Right hindlimb (tissue), 1 donor: ENCODE data around the gene DUSP15.
"Not testable (repeated sequence)": the region's sequence is repeated elsewhere in the genome, so short reads cannot be mapped to it uniquely, and the experiment has no call there.

Experiments
- DNase-seq: peaks from one replicate; pipeline ENCODE4 v3.0.0-alpha.2; 2018

DUSP15 gene

GRCh38 chr20:31869942-31870725, at the start of gene DUSP15, which contains the start of gene TTLL9:
Gene DUSP15, minus strand, starts transcription at chr20:31870527. Its CDS starts 190 bp downstream, at chr20:31870337.
Gene TTLL9, plus strand, starts transcription at chr20:31870634. Its CDS starts 493 bp downstream, at chr20:31871127.
- DNase-seq = peak; percentile 56

- DNase-seq = no peak
These were observed 49.3 kb upstream of the DUSP15 start for GRCh38 chr20:31919410-31920155.

- no peak for DNase-seq
These were observed 48.3 kb upstream of the DUSP15 start for GRCh38 chr20:31918466-31919105.

GRCh38 chr20:31917962-31918412, 47.7 kb upstream of the DUSP15 start:
- DNase-seq = not testable (repeated sequence)

- DNase-seq = no peak
These were observed 46.4 kb upstream of the DUSP15 start for GRCh38 chr20:31916708-31917107.

GRCh38 chr20:31915491-31916280, 45.4 kb upstream of the DUSP15 start:
- DNase-seq = no peak

GRCh38 chr20:31914170-31914569, 43.8 kb upstream of the DUSP15 start:
- no peak for DNase-seq

DNA sequence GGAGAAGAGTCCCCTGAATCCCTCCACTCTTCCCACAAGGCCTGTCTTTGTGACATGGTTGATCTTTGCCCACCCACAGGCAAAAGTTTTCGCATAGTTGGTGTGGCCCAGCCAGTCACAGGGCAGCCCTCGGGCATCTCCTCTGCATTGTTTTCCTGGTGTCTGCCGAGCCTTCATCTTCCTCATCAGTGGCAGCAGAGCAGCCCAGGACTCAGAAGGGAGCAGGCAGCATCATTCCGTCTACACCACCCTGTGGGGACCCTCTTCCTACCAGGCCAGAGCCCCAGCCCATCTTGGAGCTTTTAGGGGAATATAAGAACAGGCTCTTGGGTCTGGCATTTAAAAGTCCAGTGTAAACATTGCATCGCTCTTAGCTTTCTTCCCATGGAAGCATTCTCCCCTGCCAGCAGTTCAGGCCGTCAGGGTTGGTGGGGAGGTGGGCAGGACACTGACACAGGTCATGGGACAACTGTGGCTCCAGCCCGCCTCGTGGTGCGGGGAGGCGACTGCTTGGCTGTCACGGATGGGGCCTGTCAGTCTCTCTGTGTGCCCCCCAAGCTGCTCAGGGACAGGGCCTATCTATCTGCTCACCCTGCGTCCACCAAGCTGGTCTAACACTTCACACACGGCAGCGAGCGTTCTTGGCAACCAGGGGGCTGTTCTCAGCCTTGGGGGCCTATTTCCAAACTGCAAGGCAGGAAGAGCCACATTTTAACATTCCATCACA, 43.3 kb upstream of the DUSP15 start:
- DNase-seq = no peak

GRCh38 chr20:31910071-31910803, 39.9 kb upstream of the DUSP15 start:
- DNase-seq = no peak

GRCh38 chr20:31909253-31910070, 39.1 kb upstream of the DUSP15 start:
- DNase-seq = no peak

DNA sequence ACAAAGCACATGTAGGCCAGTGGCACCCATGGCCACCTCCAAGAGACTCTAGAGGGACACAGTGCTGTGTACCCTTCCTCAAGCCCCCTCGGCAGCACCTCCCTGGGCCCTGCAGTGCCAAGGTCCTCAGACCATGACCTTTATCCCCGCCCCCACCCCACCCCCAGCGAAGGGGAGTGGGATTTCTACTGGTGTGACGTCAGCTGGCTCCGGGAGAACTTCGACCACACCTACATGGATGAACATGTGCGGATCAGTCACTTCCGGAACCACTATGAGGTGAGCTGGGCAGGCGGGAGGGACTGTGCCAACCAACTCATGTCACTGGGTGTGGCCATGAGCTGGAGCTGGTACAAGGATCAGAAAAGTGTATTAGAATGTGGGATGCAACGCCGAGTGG, 38.1 kb upstream of the DUSP15 start:
- DNase-seq = no peak

GRCh38 chr20:31908016-31908415, 37.7 kb upstream of the DUSP15 start:
- DNase-seq = no peak

- DNase-seq = no peak
These were observed 36.7 kb upstream of the DUSP15 start for GRCh38 chr20:31907046-31907445.

- DNase-seq = no peak
These were observed 35.7 kb upstream of the DUSP15 start for GRCh38 chr20:31906001-31906400.

GRCh38 chr20:31903627-31904386, 33.5 kb upstream of the DUSP15 start:
- DNase-seq = no peak

- no peak for DNase-seq
These were observed 31.3 kb upstream of the DUSP15 start for GRCh38 chr20:31901615-31902014.

DNA sequence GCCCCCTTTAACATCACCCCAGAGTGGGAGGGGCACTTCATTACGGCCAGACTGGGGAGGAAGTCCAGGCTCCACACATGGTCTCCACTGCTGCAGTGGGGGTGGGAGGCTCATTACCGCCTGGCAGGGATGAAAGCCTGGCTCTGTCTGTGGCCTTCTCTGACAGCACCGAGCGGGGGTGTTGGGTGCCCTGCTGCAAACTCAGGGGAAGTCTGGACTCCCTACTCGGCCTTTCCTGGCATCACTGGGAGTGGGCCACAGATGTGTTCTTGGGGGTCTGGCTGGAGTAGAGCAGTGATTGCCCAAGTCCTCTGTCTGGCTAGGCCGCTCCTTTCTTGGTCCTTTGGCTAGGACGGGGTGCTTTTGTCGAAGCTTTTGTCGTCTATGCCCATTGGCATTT, 27.2 kb upstream of the DUSP15 start:
- no peak for DNase-seq

DNA sequence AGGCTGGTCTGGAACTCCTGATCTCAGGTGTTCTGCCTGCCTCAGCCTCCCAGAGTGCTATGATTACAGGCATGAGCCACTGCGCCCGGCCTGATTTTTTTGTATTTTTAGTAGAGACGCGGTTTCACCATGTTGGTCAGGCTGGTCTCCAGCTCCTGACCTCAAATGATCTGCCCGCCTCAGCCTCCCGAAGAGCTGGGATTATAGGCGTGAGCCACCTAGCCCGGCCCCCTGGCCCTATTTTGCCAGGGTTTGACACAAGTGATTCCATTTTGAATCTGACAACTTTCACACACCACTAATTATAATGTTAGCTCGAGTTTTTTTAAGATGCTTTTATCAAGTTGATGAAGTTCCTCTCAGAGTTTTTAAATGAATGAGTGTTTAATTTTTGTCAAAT, 25.7 kb upstream of the DUSP15 start:
- DNase-seq = no peak

DNA sequence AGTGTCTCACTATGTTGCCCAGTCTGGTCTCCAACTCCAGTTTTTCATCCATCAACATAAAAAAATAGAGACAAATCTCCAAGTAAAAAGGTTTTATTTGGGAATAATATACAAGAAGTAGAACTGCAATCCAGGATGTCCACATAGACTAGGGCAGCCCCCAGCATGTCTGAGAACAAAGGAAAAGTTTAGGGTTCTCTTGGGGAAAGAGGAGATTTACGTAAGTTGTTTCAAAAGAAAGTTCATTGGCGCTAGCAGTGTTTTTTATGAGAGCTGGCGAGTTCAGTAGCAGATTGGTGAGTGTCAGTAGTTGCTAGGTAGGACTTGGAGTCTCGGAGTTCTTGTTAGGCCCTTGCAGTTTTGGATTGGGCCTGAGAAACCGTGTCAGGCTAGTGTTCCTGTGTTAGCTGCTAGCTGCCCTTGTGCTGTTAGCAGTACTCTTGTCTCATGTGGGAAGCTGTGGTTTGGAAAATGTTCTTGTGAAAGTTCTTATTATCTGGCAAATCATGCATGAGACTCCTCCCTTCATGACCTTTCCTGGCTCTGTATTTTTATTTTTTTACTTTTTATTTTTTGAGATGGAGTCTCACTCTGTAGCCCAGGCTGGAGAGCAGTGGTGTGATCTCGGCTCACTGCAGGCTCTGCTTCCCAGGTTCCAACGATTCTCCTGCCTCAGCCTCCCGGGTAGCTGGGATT, 24.8 kb upstream of the DUSP15 start:
- DNase-seq = peak; percentile 53
